Stimulated activated CD4-positive, alpha-beta T cell treated with anti-CD3 and anti-CD28 coated beads, Interleukin-2, amount 100 ng/mL, for 48 hours (primary cell): Measurements from ENCODE around the gene MYH3.

Experiments
- DNase-seq, 2 donors: peaks; one replicate each; pipeline ENCODE4 v3.0.0-alpha.2; 2020

Gene MYH3

GRCh38 chr17:10612957-10613744, 44.0 kb downstream of the MYH3 start:
- DNase-seq: no peak

GRCh38 chr17:10610884-10611283, 46.2 kb downstream of the MYH3 start:
- no peak for DNase-seq

- no peak for DNase-seq
Measured at GRCh38 chr17:10608244-10608643, 48.9 kb downstream of the MYH3 start.

- no peak for DNase-seq
Measured at GRCh38 chr17:10606110-10606509, 51.0 kb downstream of the MYH3 start.

GRCh38 chr17:10605221-10605783, 51.8 kb downstream of the MYH3 start:
- DNase-seq: no peak

GRCh38 chr17:10604521-10604920, 52.6 kb downstream of the MYH3 start:
- no peak for DNase-seq

GRCh38 chr17:10603931-10604330, 53.2 kb downstream of the MYH3 start:
- DNase-seq: no peak

GRCh38 chr17:10600571-10600970, 56.5 kb downstream of the MYH3 start:
- DNase-seq: no peak

GRCh38 chr17:10598621-10599020, 58.5 kb downstream of the MYH3 start:
- no peak for DNase-seq

- no peak for DNase-seq
Measured at GRCh38 chr17:10589553-10590145, 67.5 kb downstream of the MYH3 start.

GRCh38 chr17:10585529-10585928, 71.6 kb downstream of the MYH3 start:
- no peak for DNase-seq

- DNase-seq: no peak
Measured at GRCh38 chr17:10583834-10584233, 73.3 kb downstream of the MYH3 start.

GRCh38 chr17:10579270-10579669, 77.8 kb downstream of the MYH3 start:
- no peak for DNase-seq
